ENCODE results near the gene PAQR9. TPM values are rescaled to one million over a fixed set of nuclear protein-coding genes. Genes with fewer than 3 reads are reported as not detected.

The PAQR9 gene
- polyA plus RNA-seq, 1 of the 3 experiments (the other 2 are of a cell fraction) = 0.16 TPM

DNA sequence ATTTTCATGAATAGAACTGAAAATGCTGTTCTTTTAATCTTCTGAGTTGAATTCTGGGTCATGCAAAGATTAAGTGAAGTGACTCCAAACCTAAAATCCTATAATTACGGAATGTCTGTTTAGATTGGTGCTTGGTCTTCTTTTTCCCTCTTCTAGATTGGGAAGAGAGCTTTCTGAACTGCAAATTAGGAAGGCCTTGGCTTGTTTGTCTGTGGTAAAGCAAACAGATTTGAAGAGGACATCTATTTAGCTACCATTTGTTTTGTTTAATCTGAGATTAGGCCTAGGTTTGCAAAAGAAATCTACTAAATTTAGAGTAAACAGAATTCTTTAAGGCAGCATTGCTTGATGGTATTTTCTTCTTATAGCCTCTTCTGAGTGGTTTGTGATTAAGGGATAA, 23.5 kb downstream of the PAQR9 start:
- no peak overlapping the region for H3K4me2 ChIP-seq
- H3K36me3 ChIP-seq (replicated peaks in 1 of 2; ENCODE audit: control insufficient read depth in 1 of 2, insufficient read depth in 2 of 2, low read length in 1 of 2) = no peaks in the 10 kb centered on the region
- no peak overlapping the region for H3K4me3 ChIP-seq (ENCODE audit: low read depth in 2 of 2, low read length in 1 of 2)
- H3K27me3 ChIP-seq (ENCODE audit: insufficient read depth) = no peaks in the 10 kb centered on the region
- 73% methylated on average over 1 of the region's 1 CpG for WGBS (ENCODE audit: low lambda C conversion rate)
- ChIA-PET CTCF (interaction anchor here (0.6 to 2.3 kb wide), 3 partner anchors 9 to 111 kb away, joined by 3 to 8 read pairs (median 4); no protein-coding TSS in a partner anchor), POLR2A (no interaction called here)
- H3K9me2 ChIP-seq = no peaks in the 10 kb centered on the region
- TF ChIP-seq ELF1 (IDR thresholded peaks at IDR 0.05) = no peak
- TF ChIP-seq, protein P1, sequence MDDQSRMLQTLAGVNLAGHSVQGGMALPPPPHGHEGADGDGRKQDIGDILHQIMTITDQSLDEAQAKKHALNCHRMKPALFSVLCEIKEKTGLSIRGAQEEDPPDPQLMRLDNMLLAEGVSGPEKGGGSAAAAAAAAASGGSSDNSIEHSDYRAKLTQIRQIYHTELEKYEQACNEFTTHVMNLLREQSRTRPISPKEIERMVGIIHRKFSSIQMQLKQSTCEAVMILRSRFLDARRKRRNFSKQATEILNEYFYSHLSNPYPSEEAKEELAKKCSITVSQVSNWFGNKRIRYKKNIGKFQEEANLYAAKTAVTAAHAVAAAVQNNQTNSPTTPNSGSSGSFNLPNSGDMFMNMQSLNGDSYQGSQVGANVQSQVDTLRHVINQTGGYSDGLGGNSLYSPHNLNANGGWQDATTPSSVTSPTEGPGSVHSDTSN (IDR thresholded peaks at IDR 0.05) = no peak
- TF ChIP-seq TCF12 (IDR thresholded peaks at IDR 0.05) = no peak
- TF ChIP-seq RCOR1 (IDR thresholded peaks at IDR 0.05; ENCODE audit: low read length) = no peak
- no peak for TF ChIP-seq RXRA (IDR thresholded peaks at IDR 0.05; ENCODE audit: borderline replicate concordance, low read depth)
- TF ChIP-seq NFIC (IDR thresholded peaks at IDR 0.05; ENCODE audit: borderline replicate concordance) = no peak
- TF ChIP-seq, protein P2, sequence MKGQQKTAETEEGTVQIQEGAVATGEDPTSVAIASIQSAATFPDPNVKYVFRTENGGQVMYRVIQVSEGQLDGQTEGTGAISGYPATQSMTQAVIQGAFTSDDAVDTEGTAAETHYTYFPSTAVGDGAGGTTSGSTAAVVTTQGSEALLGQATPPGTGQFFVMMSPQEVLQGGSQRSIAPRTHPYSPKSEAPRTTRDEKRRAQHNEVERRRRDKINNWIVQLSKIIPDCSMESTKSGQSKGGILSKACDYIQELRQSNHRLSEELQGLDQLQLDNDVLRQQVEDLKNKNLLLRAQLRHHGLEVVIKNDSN (IDR thresholded peaks at IDR 0.05; ENCODE audit: borderline replicate concordance, low read depth) = no peak
- no peak for TF ChIP-seq GABPA (IDR thresholded peaks at IDR 0.05; ENCODE audit: low read depth)
- no peak for TF ChIP-seq JUND (IDR thresholded peaks at IDR 0.05)
- TF ChIP-seq, protein P3, sequence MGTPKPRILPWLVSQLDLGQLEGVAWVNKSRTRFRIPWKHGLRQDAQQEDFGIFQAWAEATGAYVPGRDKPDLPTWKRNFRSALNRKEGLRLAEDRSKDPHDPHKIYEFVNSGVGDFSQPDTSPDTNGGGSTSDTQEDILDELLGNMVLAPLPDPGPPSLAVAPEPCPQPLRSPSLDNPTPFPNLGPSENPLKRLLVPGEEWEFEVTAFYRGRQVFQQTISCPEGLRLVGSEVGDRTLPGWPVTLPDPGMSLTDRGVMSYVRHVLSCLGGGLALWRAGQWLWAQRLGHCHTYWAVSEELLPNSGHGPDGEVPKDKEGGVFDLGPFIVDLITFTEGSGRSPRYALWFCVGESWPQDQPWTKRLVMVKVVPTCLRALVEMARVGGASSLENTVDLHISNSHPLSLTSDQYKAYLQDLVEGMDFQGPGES (IDR thresholded peaks at IDR 0.05; ENCODE audit: low read depth, low read length) = no peak
- TF ChIP-seq YY1 (IDR thresholded peaks at IDR 0.05; ENCODE audit: low read depth) = no peak
- TF ChIP-seq SIN3A (IDR thresholded peaks at IDR 0.05; ENCODE audit: borderline replicate concordance, low read depth, low read length) = no peak
- TF ChIP-seq FOXJ3 (CRISPR knock-in tag; IDR thresholded peaks at IDR 0.05) = no peak
- TF ChIP-seq TEAD4 (IDR thresholded peaks at IDR 0.05; ENCODE audit: borderline replicate concordance, insufficient read depth) = no peak
- TF ChIP-seq EZH2phosphoT487 (IDR thresholded peaks at IDR 0.05; ENCODE audit: borderline replicate concordance, low read depth) = no peak
- no peak for TF ChIP-seq FOSL2 (IDR thresholded peaks at IDR 0.05; ENCODE audit: borderline replicate concordance, low read depth)
- TF ChIP-seq, protein P4, sequence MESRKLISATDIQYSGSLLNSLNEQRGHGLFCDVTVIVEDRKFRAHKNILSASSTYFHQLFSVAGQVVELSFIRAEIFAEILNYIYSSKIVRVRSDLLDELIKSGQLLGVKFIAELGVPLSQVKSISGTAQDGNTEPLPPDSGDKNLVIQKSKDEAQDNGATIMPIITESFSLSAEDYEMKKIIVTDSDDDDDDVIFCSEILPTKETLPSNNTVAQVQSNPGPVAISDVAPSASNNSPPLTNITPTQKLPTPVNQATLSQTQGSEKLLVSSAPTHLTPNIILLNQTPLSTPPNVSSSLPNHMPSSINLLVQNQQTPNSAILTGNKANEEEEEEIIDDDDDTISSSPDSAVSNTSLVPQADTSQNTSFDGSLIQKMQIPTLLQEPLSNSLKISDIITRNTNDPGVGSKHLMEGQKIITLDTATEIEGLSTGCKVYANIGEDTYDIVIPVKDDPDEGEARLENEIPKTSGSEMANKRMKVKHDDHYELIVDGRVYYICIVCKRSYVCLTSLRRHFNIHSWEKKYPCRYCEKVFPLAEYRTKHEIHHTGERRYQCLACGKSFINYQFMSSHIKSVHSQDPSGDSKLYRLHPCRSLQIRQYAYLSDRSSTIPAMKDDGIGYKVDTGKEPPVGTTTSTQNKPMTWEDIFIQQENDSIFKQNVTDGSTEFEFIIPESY (IDR thresholded peaks at IDR 0.05; ENCODE audit: borderline replicate concordance, low read depth) = no peak
- no peak for TF ChIP-seq MXI1 (IDR thresholded peaks at IDR 0.05; ENCODE audit: low read depth, low read length)
- TF ChIP-seq, protein P5, sequence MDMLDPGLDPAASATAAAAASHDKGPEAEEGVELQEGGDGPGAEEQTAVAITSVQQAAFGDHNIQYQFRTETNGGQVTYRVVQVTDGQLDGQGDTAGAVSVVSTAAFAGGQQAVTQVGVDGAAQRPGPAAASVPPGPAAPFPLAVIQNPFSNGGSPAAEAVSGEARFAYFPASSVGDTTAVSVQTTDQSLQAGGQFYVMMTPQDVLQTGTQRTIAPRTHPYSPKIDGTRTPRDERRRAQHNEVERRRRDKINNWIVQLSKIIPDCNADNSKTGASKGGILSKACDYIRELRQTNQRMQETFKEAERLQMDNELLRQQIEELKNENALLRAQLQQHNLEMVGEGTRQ (IDR thresholded peaks at IDR 0.05; ENCODE audit: borderline replicate concordance, low read depth, low read length) = no peak
- TF ChIP-seq, protein P6, sequence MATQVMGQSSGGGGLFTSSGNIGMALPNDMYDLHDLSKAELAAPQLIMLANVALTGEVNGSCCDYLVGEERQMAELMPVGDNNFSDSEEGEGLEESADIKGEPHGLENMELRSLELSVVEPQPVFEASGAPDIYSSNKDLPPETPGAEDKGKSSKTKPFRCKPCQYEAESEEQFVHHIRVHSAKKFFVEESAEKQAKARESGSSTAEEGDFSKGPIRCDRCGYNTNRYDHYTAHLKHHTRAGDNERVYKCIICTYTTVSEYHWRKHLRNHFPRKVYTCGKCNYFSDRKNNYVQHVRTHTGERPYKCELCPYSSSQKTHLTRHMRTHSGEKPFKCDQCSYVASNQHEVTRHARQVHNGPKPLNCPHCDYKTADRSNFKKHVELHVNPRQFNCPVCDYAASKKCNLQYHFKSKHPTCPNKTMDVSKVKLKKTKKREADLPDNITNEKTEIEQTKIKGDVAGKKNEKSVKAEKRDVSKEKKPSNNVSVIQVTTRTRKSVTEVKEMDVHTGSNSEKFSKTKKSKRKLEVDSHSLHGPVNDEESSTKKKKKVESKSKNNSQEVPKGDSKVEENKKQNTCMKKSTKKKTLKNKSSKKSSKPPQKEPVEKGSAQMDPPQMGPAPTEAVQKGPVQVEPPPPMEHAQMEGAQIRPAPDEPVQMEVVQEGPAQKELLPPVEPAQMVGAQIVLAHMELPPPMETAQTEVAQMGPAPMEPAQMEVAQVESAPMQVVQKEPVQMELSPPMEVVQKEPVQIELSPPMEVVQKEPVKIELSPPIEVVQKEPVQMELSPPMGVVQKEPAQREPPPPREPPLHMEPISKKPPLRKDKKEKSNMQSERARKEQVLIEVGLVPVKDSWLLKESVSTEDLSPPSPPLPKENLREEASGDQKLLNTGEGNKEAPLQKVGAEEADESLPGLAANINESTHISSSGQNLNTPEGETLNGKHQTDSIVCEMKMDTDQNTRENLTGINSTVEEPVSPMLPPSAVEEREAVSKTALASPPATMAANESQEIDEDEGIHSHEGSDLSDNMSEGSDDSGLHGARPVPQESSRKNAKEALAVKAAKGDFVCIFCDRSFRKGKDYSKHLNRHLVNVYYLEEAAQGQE (IDR thresholded peaks at IDR 0.05; ENCODE audit: low read depth, low read length) = no peak
- H3K9ac ChIP-seq = no peak overlapping the region
- no peak overlapping the region for H3K27ac ChIP-seq (ENCODE audit: low read depth in 2 of 2, low read length in 1 of 2)
- no peak for DNase-seq
- no peaks in the 10 kb centered on the region for H3K4me1 ChIP-seq (ENCODE audit: control insufficient read depth in 1 of 2, insufficient read depth in 2 of 2, low read depth in 1 of 2, low read length in 1 of 2)
- H3K79me2 ChIP-seq (ENCODE audit: insufficient read depth) = no peaks in the 10 kb centered on the region
- no peaks in the 10 kb centered on the region for H4K20me1 ChIP-seq (ENCODE audit: insufficient read depth)
- H3K9me3 ChIP-seq = no peaks in the 10 kb centered on the region
- H2AFZ ChIP-seq (ENCODE audit: low read depth) = no peak overlapping the region; the same call in 1 of the 2 replicates
- peaks cover 6% of the 10 kb centered on the region for H3F3A ChIP-seq (replicated peaks; ENCODE audit: insufficient read depth)

All from SK-N-SH (cell line).